Mesodermal cell (in vitro differentiated cells): Measurements from ENCODE around the gene STEAP3.

ENCODE experiments used
- H3K27ac ChIP-seq: 2 replicates; pipeline ENCODE4 v1.7.0; 2013; ENCODE audit warnings: mild to moderate bottlenecking, low read depth, low read length, moderate library complexity; ENCODE audit not compliant: severe bottlenecking
- H3K36me3 ChIP-seq: 2 replicates; pipeline ENCODE4 v1.7.1; 2013; ENCODE audit warnings: mild to moderate bottlenecking, low read length, moderate library complexity; ENCODE audit not compliant: control insufficient read depth, insufficient read depth
- H3K4me1 ChIP-seq: one replicate; pipeline ENCODE4 v1.7.1; 2013; ENCODE audit warnings: mild to moderate bottlenecking, low read length; ENCODE audit not compliant: insufficient read depth, control insufficient read depth, poor library complexity, severe bottlenecking
- H3K4me3 ChIP-seq: 2 replicates; pipeline ENCODE4 v1.7.0; 2013; ENCODE audit warnings: low read length, control low read depth, mild to moderate bottlenecking; ENCODE audit not compliant: insufficient read depth, poor library complexity, severe bottlenecking; ENCODE audit errors: extremely low read depth
- H3K9me3 ChIP-seq: 2 replicates; pipeline ENCODE4 v1.7.1; 2013; ENCODE audit warnings: mild to moderate bottlenecking, low read length, moderate library complexity; ENCODE audit not compliant: control insufficient read depth
- WGBS, 2 experiments: methylation state at CpG; one replicate each; pipeline ENCODE4 v1.1.5; 2013; ENCODE audit warnings: missing lambda C conversion rate in 2 of 2; ENCODE audit not compliant: insufficient coverage in 2 of 2; 5-methylcytosine and 5-hydroxymethylcytosine counted together

STEAP3 gene

GRCh38 chr2:119198240-119198840 is 25.3 kb upstream of the STEAP3 start:
- Histone ChIP-seq H3K4me1 (peaks cover 31% of the 10 kb centered on the region), H3K4me3 (no peak overlapping the region), H3K27ac (no peak overlapping the region), H3K9me3 (no peaks in the 10 kb centered on the region), H3K36me3 (no peaks in the 10 kb centered on the region)
- WGBS, 2 experiments: 82 to 85% methylated on average over 4 to 7 of the region's 7 CpGs

GRCh38 chr2:119201815-119202214 is 21.8 kb upstream of the STEAP3 start:
- Histone ChIP-seq H3K4me1 (peaks cover 23% of the 10 kb centered on the region), H3K9me3 (no peaks in the 10 kb centered on the region), H3K36me3 (no peaks in the 10 kb centered on the region), H3K27ac (no peak overlapping the region), H3K4me3 (no peak overlapping the region)
- WGBS, 2 experiments: 85 to 96% methylated on average over 2 to 3 of the region's 5 CpGs

- no peaks in the 10 kb centered on the region for H3K9me3 ChIP-seq
- WGBS, 2 experiments: 88 to 100% methylated on average over 1 of the region's 1 CpG
- peaks cover 14% of the 10 kb centered on the region for H3K4me1 ChIP-seq
- H3K36me3 ChIP-seq: no peaks in the 10 kb centered on the region
- H3K27ac ChIP-seq: no peak overlapping the region
- H3K4me3 ChIP-seq: no peak overlapping the region
These were observed 20.9 kb upstream of the STEAP3 start for GRCh38 chr2:119202610-119203310.

GRCh38 chr2:119204525-119204924 is 19.1 kb upstream of the STEAP3 start:
- no peak overlapping the region for H3K4me3 ChIP-seq
- no peaks in the 10 kb centered on the region for H3K9me3 ChIP-seq
- H3K27ac ChIP-seq: no peak overlapping the region
- no peaks in the 10 kb centered on the region for H3K4me1 ChIP-seq
- WGBS, 2 experiments: 84 to 90% methylated on average over 6 of the region's 6 CpGs
- no peaks in the 10 kb centered on the region for H3K36me3 ChIP-seq

- Histone ChIP-seq H3K4me1 (no peaks in the 10 kb centered on the region), H3K9me3 (no peaks in the 10 kb centered on the region), H3K27ac (no peak overlapping the region), H3K36me3 (no peaks in the 10 kb centered on the region), H3K4me3 (no peak overlapping the region)
- WGBS, 2 experiments: 86% methylated on average over 12 to 13 of the region's 13 CpGs
These were observed 18.5 kb upstream of the STEAP3 start for GRCh38 chr2:119205001-119205706.

- H3K4me1 ChIP-seq: no peaks in the 10 kb centered on the region
- no peaks in the 10 kb centered on the region for H3K9me3 ChIP-seq
- no peak overlapping the region for H3K27ac ChIP-seq
- WGBS, 2 experiments: 100% methylated on average over 1 of the region's 2 CpGs; no CpG with 5 or more reads in 1 of the 2 experiments
- H3K36me3 ChIP-seq: no peaks in the 10 kb centered on the region
- no peak overlapping the region for H3K4me3 ChIP-seq
These were observed 17.4 kb upstream of the STEAP3 start for GRCh38 chr2:119206201-119206600.

- Histone ChIP-seq H3K27ac (no peak overlapping the region), H3K36me3 (no peaks in the 10 kb centered on the region), H3K4me1 (no peaks in the 10 kb centered on the region), H3K4me3 (no peak overlapping the region), H3K9me3 (no peaks in the 10 kb centered on the region)
- WGBS, 2 experiments: 75 to 92% methylated on average over 1 to 2 of the region's 2 CpGs
These were observed 16.2 kb upstream of the STEAP3 start for GRCh38 chr2:119207447-119207846.

- Histone ChIP-seq H3K27ac (no peak overlapping the region), H3K4me3 (no peak overlapping the region), H3K9me3 (no peaks in the 10 kb centered on the region), H3K4me1 (no peaks in the 10 kb centered on the region), H3K36me3 (no peaks in the 10 kb centered on the region)
- 51 to 60% methylated on average over 2 to 3 of the region's 4 CpGs for WGBS, 2 experiments
These were observed 14.8 kb upstream of the STEAP3 start for GRCh38 chr2:119208791-119209203.

- Histone ChIP-seq H3K36me3 (no peaks in the 10 kb centered on the region), H3K9me3 (no peaks in the 10 kb centered on the region), H3K27ac (no peak overlapping the region), H3K4me3 (no peak overlapping the region), H3K4me1 (no peaks in the 10 kb centered on the region)
- 83 to 90% methylated on average over 9 to 10 of the region's 10 CpGs for WGBS, 2 experiments
These were observed 11.4 kb upstream of the STEAP3 start for GRCh38 chr2:119212139-119212800.

GRCh38 chr2:119214453-119215037 is 9.1 kb upstream of the STEAP3 start:
- Histone ChIP-seq H3K27ac (no peak overlapping the region), H3K9me3 (no peaks in the 10 kb centered on the region), H3K4me3 (no peak overlapping the region), H3K4me1 (peaks cover 4% of the 10 kb centered on the region), H3K36me3 (no peaks in the 10 kb centered on the region)
- WGBS, 2 experiments: 75 to 83% methylated on average over 3 of the region's 3 CpGs
